ENCODE data around the gene NPAS3.

DNA sequence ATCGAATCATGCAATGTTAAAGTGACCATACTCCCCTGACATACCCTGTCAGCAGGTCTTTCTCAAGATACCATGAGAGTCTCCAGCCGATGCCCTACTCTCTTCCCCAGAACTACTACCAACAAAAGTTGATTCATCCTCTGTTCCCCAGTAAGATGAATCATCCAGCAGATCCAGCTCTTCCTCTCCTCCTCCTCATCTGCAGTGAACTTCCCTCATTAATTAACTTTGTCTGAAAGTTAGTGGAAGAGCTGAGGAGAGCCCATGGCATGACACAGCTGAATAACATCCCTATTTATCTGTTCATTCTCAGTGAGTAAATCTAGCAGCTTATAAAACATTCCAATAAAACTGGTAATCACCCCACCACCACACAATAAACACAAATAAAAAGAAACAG lies 798.8 kb downstream of the NPAS3 start:
- no peak for TF ChIP-seq POLR2A (IDR thresholded peaks at IDR 0.05)
- TF ChIP-seq, protein P1, sequence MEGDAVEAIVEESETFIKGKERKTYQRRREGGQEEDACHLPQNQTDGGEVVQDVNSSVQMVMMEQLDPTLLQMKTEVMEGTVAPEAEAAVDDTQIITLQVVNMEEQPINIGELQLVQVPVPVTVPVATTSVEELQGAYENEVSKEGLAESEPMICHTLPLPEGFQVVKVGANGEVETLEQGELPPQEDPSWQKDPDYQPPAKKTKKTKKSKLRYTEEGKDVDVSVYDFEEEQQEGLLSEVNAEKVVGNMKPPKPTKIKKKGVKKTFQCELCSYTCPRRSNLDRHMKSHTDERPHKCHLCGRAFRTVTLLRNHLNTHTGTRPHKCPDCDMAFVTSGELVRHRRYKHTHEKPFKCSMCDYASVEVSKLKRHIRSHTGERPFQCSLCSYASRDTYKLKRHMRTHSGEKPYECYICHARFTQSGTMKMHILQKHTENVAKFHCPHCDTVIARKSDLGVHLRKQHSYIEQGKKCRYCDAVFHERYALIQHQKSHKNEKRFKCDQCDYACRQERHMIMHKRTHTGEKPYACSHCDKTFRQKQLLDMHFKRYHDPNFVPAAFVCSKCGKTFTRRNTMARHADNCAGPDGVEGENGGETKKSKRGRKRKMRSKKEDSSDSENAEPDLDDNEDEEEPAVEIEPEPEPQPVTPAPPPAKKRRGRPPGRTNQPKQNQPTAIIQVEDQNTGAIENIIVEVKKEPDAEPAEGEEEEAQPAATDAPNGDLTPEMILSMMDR (IDR thresholded peaks at IDR 0.05) = no peak
